DMS153 (cell line): ENCODE data around the gene PTGIS.
"Not testable (repeated sequence)": the region's sequence is repeated elsewhere in the genome, so short reads cannot be mapped to it uniquely, and the experiment has no call there.

Experiments
- DNase-seq: peaks from one replicate; lab custom pipeline; 2025; lab: John Stamatoyannopoulos, UW

Gene PTGIS

DNA sequence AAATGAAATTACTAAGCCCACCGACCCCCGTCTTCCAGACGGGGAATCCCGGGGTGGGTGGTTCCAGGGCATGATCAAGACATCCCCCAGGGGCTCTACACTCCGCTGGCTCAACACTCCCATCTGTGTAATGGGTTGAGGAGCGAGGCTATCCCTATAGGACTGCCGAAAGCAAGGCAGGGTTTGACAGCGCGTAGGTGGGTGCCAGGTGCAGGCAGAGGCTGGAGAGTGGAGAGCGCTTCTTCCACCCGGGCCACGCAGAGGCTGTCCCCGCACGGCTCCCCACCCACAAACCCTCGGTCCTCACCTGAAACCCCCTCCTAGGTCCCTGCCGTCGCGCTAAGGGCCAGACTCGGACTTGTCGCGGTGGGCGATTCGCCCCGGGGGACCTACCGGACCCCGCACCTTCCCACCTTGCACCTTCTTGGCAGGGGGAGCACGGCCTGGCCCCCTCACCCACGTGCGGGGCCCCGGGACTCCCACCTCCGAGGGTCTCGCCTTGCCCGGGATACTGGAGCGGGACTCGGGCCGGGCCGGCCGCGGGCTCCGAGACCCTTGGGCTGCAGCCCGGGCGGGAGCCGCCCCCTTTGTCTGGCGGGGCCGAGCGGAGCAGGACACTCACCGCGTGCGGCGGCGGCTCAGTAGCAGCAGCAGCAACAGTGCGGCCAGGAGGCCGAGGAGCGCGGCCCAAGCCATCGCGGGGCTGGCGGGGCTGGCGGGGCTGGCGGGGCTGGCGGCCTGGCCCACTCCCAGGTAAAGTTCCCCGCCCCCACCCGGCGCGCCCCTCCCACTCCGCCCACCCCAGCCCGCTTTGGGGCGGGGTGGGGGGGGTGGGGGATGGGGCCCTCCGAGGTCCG is at the start of gene PTGIS:
TSS of gene PTGIS (minus strand) at position 717 of the 857 bp plus-strand sequence. CDS start at position 696, 21 bp downstream.
- DNase-seq, result no peak

DNA sequence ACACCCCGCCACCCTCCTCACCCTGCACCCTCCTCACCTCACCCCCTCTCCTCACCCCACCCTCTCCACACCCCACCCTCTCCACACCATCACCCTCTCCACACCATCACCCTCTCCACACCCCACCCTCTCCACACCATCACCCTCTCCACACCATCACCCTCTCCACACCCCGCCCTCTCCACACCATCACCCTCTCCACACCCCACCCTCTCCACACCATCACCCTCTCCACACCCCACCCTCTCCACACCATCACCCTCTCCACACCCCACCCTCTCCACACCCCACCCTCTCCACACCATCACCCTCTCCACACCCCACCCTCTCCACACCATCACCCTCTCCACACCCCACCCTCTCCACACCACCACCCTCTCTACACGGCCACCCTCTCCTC is 49.5 kb upstream of the PTGIS start:
- not testable (repeated sequence) for DNase-seq

DNA sequence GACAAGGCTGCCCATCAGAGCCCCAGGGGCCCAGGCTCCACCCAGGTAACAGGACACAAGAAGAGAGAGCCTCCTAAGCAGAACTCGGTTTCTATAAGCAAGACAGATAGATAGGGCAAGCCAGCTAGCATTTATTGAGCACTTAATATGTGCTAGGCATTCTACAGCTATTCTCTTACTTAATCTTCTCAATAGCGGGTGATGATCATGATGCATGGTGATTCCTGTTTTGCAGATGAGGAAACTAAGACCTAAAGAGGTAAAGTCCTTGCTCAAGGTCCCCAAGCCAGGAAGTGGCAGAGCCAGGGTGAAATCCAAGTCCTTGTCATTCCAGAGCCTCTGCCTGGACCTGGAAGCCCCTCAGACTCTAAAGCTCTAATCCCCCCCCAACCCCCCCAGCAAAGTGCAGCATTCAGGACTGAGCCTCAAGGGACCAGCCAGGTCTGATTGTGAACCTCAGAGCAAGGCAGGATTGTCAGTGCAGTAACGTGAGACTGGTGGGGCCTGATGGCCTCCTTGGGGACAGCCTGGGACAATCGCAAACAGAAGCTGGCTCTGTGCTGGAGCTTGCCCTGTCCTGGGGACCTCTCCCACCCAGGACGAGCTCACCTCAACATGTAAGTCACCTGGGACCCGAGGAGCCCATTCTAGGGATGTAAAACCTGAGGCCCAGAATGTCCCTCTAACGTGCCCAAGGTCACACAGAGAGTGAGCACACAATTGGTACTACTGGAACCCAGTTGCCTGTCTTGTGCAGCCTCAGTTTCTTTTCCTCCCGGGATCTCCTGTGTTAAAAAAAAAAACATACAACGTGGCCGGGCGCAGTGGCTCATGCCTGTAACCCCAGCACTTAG is 48.4 kb upstream of the PTGIS start:
- DNase-seq, result no peak

DNA sequence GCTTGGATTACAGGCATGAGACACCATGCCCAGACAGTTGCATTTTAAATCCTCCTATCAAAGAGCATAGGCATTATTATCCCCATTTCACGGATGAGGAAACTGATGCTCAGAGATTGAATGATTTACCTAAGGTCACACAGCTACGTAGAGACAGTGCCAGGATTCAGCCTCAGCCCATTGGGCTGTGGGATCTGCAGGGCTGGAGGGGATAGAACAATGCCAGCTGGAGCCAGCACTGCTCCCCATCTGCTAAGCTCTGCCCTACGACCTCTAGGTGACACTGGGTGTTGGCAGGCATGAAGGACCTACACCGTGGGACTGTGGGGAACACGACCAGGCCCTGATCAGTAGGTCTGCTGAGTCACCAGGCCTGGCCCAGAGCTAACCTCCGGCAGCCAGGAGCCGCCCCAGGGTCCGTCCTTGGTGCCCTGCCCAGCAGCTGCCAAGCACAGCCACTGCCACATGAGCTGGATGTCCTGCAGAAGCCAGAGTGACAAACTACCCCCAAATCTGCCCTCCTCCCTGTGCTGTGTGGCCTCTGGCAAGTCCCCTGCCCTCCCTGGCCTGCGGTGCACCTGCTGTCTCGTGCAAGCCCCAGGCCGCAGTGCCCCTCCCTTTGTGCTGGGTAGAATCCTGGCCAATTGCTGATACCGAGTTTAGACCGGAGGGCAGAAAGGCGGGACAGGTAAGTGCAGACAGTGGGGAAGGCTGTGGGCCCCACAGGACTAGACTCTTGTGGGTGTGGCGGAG is 47.6 kb upstream of the PTGIS start:
- no peak for DNase-seq

DNA sequence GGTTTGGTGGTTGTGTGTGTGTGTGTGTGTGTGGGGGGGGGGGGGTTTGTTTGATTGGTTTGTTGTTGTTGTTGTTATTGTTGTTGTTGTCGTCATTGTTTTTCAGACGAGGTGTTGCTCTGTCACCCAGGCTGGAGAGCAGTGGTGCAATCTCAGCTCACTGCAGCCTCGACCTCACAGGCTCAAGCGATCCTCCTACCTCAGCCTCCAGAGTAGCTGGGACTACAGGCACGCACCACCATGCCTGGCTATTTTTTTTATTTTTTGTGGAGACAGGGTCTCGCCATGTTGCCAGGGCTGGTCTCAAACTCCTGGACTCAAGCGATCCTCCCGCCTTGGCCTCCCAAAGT is 47.1 kb upstream of the PTGIS start:
- not testable (repeated sequence) for DNase-seq

DNA sequence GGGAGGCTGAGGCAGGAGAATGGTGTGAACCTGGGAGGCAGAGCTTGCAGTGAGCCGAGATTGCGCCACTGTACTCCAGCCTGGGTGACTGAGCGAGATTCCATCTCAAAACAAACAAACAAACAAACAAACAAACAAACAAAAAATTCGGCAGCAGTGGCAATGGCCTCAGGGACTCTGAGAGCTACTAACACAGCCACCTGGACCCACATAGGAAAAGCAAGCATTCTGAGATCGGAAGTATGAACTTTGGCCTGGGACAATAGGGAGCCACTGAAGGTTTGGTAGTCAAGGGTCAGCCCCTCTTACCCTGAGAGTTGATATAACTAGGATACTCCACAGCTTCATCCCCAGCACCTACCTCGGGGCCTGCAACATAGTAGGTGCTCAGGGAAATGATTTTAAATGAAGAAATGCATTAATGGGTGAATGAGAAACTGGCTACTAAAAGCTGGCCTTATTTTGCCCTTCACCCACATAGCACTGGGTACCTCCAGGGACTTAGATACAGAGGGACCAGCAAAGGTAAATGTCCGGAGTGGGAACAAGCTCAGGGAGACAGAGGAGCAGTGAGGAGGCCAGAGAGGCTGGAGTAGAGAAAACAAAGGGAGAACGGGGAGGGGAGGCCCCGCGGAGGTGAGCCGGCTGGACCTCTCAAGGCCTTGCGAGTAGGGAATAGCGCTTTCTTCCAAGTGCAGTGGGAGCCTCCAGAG is 46.6 kb upstream of the PTGIS start:
- DNase-seq, result no peak

DNA sequence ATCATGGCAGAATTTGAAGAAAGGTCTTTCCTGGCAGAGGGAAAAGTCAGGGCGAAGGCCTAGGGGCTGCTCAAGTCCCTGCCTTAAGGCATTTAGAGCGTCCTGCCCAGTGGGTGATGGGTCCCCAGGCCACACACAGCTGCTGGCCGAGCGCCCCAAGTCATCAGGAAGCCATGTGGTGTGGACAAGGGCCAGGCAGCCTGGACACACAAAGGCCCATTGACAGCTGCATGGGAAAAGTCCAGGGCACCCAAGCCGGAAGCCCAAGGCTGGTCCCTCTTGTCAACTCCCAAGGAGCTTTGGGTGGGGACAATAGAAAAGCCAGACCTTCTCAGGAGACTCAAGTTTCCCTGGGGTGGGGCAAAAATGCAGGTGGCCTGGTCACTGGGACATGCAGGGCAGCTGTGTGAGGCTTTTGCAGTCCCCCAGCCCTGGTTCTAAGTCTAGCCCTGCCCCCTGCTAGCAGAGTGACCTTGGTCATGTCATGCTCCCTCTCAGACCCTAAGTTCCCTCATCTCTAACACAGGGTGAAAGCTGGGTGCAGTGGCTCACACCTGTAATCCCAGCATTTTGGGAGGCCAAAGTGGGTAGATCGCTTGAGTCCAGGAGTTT is 44.3 kb upstream of the PTGIS start:
- no peak for DNase-seq

DNA sequence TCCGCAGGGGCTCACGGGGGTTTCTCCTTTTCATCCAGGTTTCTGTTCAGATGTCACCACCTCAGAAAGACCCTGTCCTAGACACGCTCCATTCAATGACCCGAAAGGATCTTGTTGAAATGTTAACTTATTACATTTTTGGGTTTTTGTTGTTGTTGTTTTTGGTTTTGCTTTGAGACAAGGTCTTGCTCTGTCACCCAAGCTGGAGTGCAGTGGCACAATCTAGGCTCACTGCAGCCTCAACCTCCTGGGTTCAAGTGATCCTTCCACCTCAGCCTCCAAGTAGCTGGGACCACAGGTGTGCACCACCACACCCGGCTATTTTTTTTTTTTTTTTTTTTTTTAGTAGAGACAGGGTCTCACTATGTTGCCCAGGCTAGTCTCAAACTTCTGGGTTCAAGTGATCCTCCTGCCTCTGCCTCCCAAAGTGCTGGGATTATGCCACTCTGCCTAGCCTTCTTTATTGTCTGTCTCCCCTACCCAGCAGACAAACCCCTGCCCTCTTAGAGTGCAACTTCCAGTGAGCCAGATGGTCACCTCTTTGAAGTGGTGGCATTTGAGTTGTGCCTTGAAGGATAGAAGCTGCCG is 43.7 kb upstream of the PTGIS start:
- not testable (repeated sequence) for DNase-seq

DNA sequence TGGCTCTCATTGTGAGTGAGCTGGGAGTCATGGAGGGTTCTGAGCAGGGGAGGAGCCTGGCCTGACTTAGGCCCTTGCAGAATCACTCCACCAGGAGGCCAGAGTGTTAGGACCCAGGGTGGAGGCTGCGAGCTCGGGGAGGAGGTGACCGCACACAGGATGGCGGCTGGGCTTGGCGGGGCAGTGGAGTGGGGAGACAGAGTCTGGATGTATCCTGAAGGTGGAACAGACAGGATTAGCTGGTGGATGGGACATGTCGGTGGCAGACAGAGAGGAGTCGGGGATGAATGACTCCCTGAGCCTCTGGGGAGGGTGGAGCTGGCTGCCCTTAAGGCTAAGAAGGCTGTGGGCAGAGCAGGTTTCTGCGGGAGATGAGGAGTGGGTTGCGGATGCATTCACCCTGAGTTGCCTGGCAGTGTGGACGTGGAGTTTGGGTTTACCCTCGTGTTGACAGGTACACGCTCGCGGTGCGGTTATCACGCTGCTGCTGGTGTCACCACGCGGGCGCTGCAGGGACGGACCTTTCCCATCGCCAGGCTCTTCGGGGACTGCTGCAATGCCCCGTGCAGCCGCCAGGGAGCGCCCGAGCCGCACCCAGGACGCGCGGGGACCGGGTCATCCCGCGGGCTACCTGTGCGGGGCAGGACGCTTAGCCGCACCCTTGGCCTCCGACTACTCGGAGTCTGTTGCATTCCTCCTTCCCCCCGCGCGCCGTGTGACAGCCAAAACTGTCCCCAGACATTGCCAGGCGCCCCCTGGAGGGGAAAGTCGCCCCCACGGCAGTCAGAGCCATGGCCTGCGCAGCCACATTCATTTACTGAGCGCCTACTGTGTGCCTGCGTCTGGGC is 43.0 kb upstream of the PTGIS start:
- DNase-seq, result peak; percentile 39

DNA sequence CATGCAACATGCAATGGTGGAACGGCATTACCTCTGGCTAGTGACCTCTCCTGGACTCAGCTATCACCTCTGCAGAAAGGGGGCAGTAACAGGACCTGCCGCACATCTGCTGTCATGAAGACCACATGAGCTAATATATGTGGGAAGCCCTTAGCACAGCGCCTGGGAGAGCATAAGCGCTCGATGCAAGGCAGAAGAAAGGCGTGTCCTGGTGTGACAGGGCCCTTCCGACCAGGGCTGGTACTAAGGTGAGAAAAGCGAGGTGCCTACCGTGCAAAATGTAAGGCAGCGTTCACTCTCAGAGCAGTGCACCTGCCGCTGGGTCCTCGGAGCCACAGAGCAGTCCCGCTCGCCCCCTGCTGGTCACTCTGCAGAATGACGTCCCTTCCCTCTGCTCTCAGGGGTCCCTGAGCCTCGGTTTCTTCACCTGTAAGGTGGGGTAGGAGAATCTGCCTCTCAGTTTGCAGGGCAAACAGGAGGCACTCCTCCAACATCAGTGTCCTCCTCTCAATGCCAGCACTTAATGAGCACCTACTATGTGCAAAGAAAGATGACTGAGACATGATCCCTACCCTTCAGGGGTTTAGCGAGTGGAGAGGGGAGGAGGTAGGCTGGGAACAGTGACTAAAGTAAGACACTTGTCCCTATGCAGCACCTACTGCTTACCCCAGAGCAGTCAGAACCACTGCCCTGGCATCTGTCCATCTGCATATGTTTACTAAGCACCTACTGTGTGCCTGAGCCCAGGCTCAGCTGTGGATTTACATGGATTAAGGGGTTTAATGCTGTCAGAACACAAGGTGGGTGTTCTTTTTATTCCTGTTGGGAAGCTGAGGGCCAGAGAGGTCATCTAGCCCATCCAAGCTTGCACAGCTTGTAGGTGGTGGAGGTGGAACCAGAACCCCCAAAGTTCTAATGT is 41.1 kb upstream of the PTGIS start:
- DNase-seq, result peak; percentile 52

DNA sequence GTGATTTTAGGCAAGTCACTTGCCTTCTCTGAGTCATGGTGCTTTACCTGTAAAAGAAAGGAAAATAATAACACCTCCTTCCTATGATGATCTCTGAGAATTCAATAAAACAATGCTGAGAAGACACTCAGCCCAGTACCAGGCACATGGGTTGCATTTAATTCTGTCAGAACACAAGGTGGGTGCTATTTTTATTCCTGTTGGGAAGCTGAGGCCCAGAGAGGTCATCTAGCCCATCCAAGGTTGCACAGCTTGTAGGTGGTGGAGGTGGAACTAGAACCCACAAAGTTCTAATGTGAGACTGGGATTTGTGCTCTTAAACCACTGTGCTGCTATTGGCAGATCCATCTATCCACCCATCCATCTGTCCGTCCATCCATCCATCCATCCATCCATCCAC is 39.6 kb upstream of the PTGIS start:
- no peak for DNase-seq

DNA sequence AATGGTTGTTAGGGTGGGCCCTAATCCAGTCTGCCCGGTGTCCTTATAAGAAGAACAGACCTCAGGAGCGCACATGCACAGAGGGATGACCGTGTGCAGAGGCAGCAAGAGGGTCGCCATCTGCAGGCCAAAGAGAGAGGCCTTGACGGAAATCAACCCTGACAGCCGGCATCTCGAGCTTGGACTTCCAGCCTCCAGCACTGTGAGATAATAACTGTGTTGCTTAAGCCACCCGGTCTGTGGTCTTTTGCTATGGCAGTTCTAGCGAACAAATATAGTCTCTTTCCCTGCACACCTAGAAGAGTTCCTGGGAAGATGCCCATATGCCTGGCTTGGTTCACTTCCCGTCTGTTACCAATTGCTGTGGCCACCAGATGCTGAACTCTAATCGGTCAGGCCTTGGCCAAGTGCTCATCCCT is 35.3 kb upstream of the PTGIS start:
- no peak for DNase-seq

DNA sequence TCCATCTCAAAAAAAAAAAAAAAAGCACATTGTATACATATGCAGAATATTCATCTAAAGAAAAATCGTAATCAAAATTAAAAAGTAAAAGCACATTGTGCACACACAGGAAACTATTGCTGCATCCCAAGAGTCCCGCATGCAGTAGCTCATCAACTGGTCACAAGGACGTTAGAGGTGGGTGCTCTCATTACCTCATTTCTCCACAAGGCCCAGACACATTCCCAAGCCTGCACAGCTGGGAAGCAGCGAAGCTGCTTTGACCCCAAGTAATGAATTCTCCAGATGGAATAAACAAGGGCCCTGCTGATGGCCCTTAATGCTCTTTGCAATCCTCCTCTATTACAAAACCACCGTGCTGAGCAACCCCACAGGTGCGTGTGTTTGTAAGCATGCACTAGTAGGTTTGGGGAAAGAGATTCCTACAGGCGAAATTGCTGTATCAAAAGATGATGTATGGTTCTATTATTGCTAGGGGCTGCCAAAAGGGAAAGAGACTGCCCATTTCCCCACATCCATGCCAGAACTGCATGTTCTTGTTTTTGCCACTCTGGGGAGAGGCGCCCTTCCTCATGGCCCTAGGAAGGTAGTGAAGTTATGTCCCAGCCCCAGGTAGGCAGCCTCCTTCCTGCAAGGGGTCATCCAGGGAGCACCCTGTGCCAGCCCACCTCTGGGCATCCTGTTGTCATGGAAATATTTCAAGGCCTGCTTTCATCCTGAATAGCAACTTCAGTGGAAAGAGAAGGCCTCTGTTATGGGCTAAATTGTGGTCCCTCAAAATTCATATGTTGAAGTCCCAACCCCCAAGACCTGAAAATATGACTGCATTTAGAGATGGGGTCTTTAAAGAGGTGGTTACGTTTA is 34.6 kb upstream of the PTGIS start:
- DNase-seq, result no peak

DNA sequence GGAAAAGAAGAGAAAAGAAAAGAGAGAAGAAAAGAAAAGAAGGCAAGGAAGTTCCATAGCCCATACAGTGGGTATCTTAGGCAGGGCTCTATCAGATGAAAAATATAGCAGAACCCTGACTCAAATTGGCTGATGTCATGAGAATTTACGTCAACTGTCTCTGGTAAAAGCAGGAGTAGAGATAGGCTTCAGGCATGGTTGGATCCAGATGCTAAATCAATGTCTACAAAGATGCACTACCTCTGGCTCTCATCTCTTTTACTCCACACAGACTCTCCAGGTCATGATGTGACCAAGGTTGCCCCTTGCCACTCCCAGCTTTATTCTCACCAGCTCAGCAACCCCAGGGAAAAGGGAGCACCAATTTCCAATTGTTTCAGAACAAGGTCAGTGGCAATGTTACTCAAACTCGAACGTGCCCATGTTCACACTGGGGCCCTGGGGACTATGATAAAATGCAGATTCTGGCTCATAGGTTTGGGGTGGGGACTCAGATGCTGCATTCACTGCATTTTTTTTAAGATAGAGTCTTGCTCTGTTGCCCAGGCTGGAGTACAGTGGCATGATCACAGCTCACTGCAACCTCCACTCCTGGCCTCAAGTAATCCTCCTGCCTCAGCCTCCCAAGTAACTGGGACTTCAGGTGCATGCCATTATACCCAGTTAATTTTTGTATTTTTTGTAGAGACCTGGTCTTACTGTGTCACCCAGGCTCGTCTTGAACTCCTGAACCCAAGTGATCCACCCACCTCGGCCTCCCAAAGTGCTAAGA is 33.4 kb upstream of the PTGIS start:
- no peak for DNase-seq

DNA sequence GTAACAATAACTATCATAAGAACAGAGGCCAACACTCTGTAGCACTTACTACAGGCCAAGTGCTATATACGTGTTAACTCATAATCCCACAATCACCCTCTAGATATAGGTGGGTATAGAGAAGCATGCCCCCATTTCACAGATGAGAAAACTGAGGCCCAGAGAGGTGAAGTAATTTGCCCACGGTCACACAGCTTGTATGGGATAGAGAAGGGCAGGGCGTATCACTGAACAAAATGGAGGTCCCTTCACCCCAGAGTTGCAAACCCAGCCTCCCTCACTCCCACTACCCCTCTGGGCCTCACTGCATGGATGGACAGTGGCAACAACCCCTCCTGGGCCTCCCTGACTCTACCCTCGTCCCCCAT is 31.8 kb upstream of the PTGIS start:
- no peak for DNase-seq

DNA sequence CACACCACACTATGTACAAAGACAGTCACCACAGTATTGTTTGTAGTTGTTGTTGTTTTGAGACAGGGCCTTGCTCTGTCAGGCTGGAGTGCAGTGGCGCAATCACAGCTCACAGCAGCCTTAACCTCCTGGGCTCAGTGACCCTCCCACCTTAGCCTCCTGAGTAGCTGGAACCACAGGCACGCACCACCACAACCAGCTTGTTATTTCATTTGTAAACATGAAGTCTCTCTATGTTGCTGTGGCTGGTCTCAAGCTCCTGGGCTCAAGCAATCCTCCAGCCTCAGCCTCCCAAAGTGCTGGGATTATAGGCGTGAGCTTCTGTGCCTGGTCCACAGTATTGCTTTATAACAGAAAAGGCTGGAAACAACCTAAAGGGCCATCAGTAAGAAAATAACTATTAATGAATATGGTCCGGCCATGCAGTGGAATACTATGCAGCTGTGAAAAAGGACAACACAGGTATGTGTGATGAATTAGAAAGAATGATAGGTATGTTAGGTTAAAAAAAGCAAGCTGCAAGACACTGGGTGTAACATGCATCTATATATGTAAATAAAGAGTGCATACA is 30.0 kb upstream of the PTGIS start:
- DNase-seq, result no peak
